Measurements from ENCODE around the gene RGS10. TPM values are rescaled to one million over a fixed set of nuclear protein-coding genes. Genes with fewer than 3 reads are reported as not detected.

RGS10 gene
- total RNA-seq, 3 donors from 2014 or later, result 34.0 to 39.2 (median 36.4) TPM

DNA sequence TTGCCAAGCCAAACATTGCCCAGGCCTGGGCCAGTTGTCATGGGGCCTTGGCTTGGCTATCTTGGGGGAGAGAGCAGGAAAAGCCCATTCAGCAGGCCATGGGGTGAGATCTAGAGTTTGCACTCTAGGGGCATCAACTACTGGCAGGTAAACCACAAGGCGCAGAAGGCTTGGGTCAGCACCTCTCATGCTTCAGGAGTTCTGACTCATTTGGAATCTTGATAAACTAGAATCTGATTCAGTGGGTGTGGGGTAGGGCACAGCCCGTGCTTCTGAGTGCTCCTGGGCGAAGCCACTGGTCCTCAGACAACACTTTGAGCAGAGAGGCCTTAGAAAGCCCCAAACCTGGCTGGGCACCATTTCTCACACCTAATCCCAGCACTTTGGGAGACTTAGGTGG is 81.1 kb downstream of the RGS10 start:
- H3K27ac ChIP-seq, result no peak overlapping the region
- no peaks in the 10 kb centered on the region for H3K27me3 ChIP-seq
- intact Hi-C loops (cut with DNase I; ENCODE audit: low total_unique reads), result no loop called here

GRCh38 chr10:119460369-119461195 is 81.9 kb downstream of the RGS10 start:
- H3K9me3 ChIP-seq, result no peaks in the 10 kb centered on the region
- no peak for DNase-seq (ENCODE audit: low spot score in 2 of 2)
- H3K4me3 ChIP-seq, result no peak overlapping the region
- H3K27ac ChIP-seq, result no peak overlapping the region
- H3K4me1 ChIP-seq, result no peaks in the 10 kb centered on the region
- TF ChIP-seq POLR2AphosphoS5 (IDR thresholded peaks at IDR 0.05), result no peak
- no peak for TF ChIP-seq POLR2A (IDR thresholded peaks at IDR 0.05)
- TF ChIP-seq CTCF (IDR thresholded peaks at IDR 0.05), result no peak
- intact Hi-C loops (cut with DNase I; ENCODE audit: low total_unique reads), result no loop called here
- H3K27me3 ChIP-seq, result no peaks in the 10 kb centered on the region
- H3K36me3 ChIP-seq, result no peaks in the 10 kb centered on the region

More for the DNA sequence above, 81.1 kb downstream of the RGS10 start:
- no peaks in the 10 kb centered on the region for H3K4me1 ChIP-seq
- TF ChIP-seq POLR2A (IDR thresholded peaks at IDR 0.05) (no peak), POLR2AphosphoS5 (IDR thresholded peaks at IDR 0.05) (no peak), CTCF (IDR thresholded peaks at IDR 0.05) (no peak)
- no peaks in the 10 kb centered on the region for H3K9me3 ChIP-seq
- DNase-seq (ENCODE audit: low spot score in 2 of 2), result no peak
- H3K36me3 ChIP-seq, result no peaks in the 10 kb centered on the region
- no peak overlapping the region for H3K4me3 ChIP-seq

DNA sequence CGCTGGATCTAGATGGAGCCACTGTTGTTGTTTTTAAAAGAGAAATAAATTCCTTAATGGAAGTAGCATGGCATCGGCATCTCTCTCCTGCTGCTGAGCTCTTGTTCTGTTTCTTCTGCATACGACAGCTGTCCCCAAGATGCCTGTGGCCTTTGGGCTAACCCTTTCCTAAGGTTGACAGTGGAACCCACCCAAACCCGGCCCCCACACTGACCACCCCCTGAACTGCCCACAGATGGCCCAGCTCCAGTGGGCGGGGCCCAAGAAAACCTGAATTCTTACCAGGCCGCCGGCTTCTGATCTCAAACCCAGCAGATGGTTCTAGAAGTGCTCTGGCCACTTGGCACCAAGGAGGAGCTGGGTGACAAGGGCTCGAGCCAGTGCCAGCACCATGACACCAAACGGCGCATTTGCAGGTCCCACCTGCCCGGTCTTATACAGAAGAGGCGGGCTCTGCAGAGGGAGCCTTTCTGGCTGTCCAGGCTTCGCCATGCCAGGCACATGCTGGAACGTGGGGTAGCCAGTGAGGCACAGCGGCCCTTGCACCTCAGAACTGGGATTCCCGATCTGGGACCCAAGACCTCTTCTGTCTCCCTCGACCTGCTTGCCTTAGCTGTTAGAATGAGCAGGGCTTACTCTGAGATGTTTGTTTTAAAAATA is 82.7 kb downstream of the RGS10 start:
- Histone ChIP-seq H3K4me3 (no peak overlapping the region), H3K27ac (no peak overlapping the region), H3K27me3 (no peaks in the 10 kb centered on the region), H3K36me3 (no peaks in the 10 kb centered on the region), H3K9me3 (no peaks in the 10 kb centered on the region), H3K4me1 (no peaks in the 10 kb centered on the region)
- intact Hi-C loops (cut with DNase I; ENCODE audit: low total_unique reads), result no loop called here
- TF ChIP-seq POLR2AphosphoS5 (IDR thresholded peaks at IDR 0.05), result no peak
- no peak for TF ChIP-seq POLR2A (IDR thresholded peaks at IDR 0.05)
- no peak for TF ChIP-seq CTCF (IDR thresholded peaks at IDR 0.05)
- DNase-seq (ENCODE audit: low spot score in 2 of 2), result no peak

GRCh38 chr10:119457966-119458766 is 84.4 kb downstream of the RGS10 start:
- no peaks in the 10 kb centered on the region for H3K9me3 ChIP-seq
- no peak for DNase-seq (ENCODE audit: low spot score in 2 of 2)
- TF ChIP-seq POLR2AphosphoS5 (IDR thresholded peaks at IDR 0.05), result no peak
- TF ChIP-seq POLR2A (IDR thresholded peaks at IDR 0.05), result no peak
- TF ChIP-seq CTCF (IDR thresholded peaks at IDR 0.05), result no peak

More at GRCh38 chr10:119457966-119458766, 84.4 kb downstream of the RGS10 start:
- H3K4me1 ChIP-seq, result no peaks in the 10 kb centered on the region
- intact Hi-C loops (cut with DNase I; ENCODE audit: low total_unique reads), result no loop called here
- no peak overlapping the region for H3K27ac ChIP-seq
- H3K36me3 ChIP-seq, result no peaks in the 10 kb centered on the region
- H3K4me3 ChIP-seq, result no peak overlapping the region
- no peaks in the 10 kb centered on the region for H3K27me3 ChIP-seq

All from breast epithelium (tissue), 4 donors.